ENCODE measurements around the gene TUNAR. TPM values are rescaled to one million over a fixed set of nuclear protein-coding genes. Genes with fewer than 3 reads are reported as not detected.

Gene TUNAR
- total RNA-seq, 2 experiments from 2014 or later: 0.17 to 0.54 TPM

- BruUV-seq (replicated peaks): no TSS peak
- no peak for TF ChIP-seq CTCF (conservative IDR thresholded peaks at IDR 0.05; ENCODE audit: low read length)
- no peak for TF ChIP-seq EZH2phosphoT487 (IDR thresholded peaks at IDR 0.05; ENCODE audit: borderline replicate concordance, low read depth, low read length)
- intact Hi-C loops (cut with micrococcal nuclease; ENCODE audit: unreplicated experiment): no loop called here
- no peak for DNase-seq (ENCODE audit: low spot score)
- ChIA-PET POLR2A (no interaction called here), CTCF (ENCODE audit: unreplicated experiment) (no interaction called here)
- Histone ChIP-seq H3K79me2 (ENCODE audit: insufficient read depth, low read depth, low read length) (no peaks in the 10 kb centered on the region), H4K20me1 (ENCODE audit: insufficient read depth, low read length) (no peaks in the 10 kb centered on the region), H3K27ac (ENCODE audit: low read depth, low read length, poor library complexity, severe bottlenecking) (no peak overlapping the region), H3K4me2 (ENCODE audit: low read length) (no peak overlapping the region), H3K9me3 (ENCODE audit: low read length) (no peaks in the 10 kb centered on the region), H3K4me1 (ENCODE audit: insufficient read depth, low read length, poor library complexity, severe bottlenecking) (no peaks in the 10 kb centered on the region), H3K4me3 (ENCODE audit: low read depth, low read length, poor library complexity, severe bottlenecking) (no peak overlapping the region), H3K36me3 (ENCODE audit: insufficient read depth, low read length) (no peaks in the 10 kb centered on the region), H3K9me2 (ENCODE audit: insufficient read depth, low read length) (no peaks in the 10 kb centered on the region), H2AFZ (ENCODE audit: low read length) (no peak overlapping the region)
Observed at GRCh38 chr14:95911456-95911855, 34.8 kb downstream of the TUNAR start.

GRCh38 chr14:95915330-95915729 is 38.7 kb downstream of the TUNAR start:
- no peak for DNase-seq (ENCODE audit: low spot score)
- no peak overlapping the region for H2AFZ ChIP-seq (ENCODE audit: low read length)
- no peaks in the 10 kb centered on the region for H3K9me2 ChIP-seq (ENCODE audit: insufficient read depth, low read length)
- H3K36me3 ChIP-seq (ENCODE audit: insufficient read depth, low read length): no peaks in the 10 kb centered on the region
- POLR2A ChIA-PET: interaction anchor here (0.5 kb wide), 1 partner anchor 179 kb away, joined by 3 read pairs; no protein-coding TSS in a partner anchor
- intact Hi-C loops (cut with micrococcal nuclease; ENCODE audit: unreplicated experiment): no loop called here
- CTCF ChIA-PET (ENCODE audit: unreplicated experiment): no interaction called here
- no peaks in the 10 kb centered on the region for H3K79me2 ChIP-seq (ENCODE audit: insufficient read depth, low read depth, low read length)
- H3K27ac ChIP-seq (ENCODE audit: low read depth, low read length, poor library complexity, severe bottlenecking): no peak overlapping the region
- H3K9me3 ChIP-seq (ENCODE audit: low read length): no peaks in the 10 kb centered on the region
- no peak overlapping the region for H3K4me3 ChIP-seq (ENCODE audit: low read depth, low read length, poor library complexity, severe bottlenecking)
- no peak overlapping the region for H3K4me2 ChIP-seq (ENCODE audit: low read length)
- no peaks in the 10 kb centered on the region for H4K20me1 ChIP-seq (ENCODE audit: insufficient read depth, low read length)
- no TSS peak for BruUV-seq (replicated peaks)
- TF ChIP-seq CTCF (conservative IDR thresholded peaks at IDR 0.05; ENCODE audit: low read length) (no peak), EZH2phosphoT487 (IDR thresholded peaks at IDR 0.05; ENCODE audit: borderline replicate concordance, low read depth, low read length) (no peak)
- no peaks in the 10 kb centered on the region for H3K4me1 ChIP-seq (ENCODE audit: insufficient read depth, low read length, poor library complexity, severe bottlenecking)

- no peak for DNase-seq (ENCODE audit: low spot score)
- no TSS peak for BruUV-seq (replicated peaks)
- ChIA-PET POLR2A (no interaction called here), CTCF (ENCODE audit: unreplicated experiment) (no interaction called here)
- TF ChIP-seq EZH2phosphoT487 (IDR thresholded peaks at IDR 0.05; ENCODE audit: borderline replicate concordance, low read depth, low read length) (no peak), CTCF (conservative IDR thresholded peaks at IDR 0.05; ENCODE audit: low read length) (no peak)
- H3K36me3 ChIP-seq (ENCODE audit: insufficient read depth, low read length): no peaks in the 10 kb centered on the region
- no peaks in the 10 kb centered on the region for H4K20me1 ChIP-seq (ENCODE audit: insufficient read depth, low read length)
- H3K4me2 ChIP-seq (ENCODE audit: low read length): no peak overlapping the region
- no peaks in the 10 kb centered on the region for H3K9me3 ChIP-seq (ENCODE audit: low read length)
- intact Hi-C loops (cut with micrococcal nuclease; ENCODE audit: unreplicated experiment): no loop called here
- H3K9me2 ChIP-seq (ENCODE audit: insufficient read depth, low read length): no peaks in the 10 kb centered on the region
- H3K27ac ChIP-seq (ENCODE audit: low read depth, low read length, poor library complexity, severe bottlenecking): no peak overlapping the region
- H2AFZ ChIP-seq (ENCODE audit: low read length): no peak overlapping the region
- no peak overlapping the region for H3K4me3 ChIP-seq (ENCODE audit: low read depth, low read length, poor library complexity, severe bottlenecking)
- no peaks in the 10 kb centered on the region for H3K4me1 ChIP-seq (ENCODE audit: insufficient read depth, low read length, poor library complexity, severe bottlenecking)
- H3K79me2 ChIP-seq (ENCODE audit: insufficient read depth, low read depth, low read length): no peaks in the 10 kb centered on the region
Observed at GRCh38 chr14:95918466-95918865, 41.8 kb downstream of the TUNAR start.

Measured in OCI-LY7 (cell line).